ENCODE results near the gene SUMO1. TPM values are rescaled to one million over a fixed set of nuclear protein-coding genes. Genes with fewer than 3 reads are reported as not detected.
"Not testable (repeated sequence)": the region's sequence is repeated elsewhere in the genome, so short reads cannot be mapped to it uniquely, and the experiment has no call there.

The SUMO1 gene
- total RNA-seq, 2 experiments from 2014 or later: 114 to 119 TPM

DNA sequence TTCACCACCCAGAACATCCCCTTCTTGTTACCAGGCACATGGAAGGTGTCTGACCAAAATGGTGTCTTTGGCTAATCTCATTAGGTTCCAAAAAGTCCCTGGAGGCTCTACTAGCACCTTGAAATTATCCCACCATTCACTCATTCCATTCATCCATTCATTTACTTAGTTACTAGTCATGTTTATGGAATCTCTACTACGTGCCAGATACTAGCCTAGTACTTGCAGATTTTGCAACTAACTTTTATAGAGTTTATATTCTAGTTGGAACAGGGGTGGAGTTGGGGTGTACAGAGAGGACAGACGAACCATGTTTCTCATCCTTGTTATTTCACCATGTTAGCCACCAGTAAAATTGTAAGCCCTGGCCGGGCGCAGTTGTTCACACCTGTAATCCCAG is 23.1 kb upstream of the SUMO1 start:
- no peaks in the 10 kb centered on the region for H3K9me3 Mint-ChIP-seq
- no peaks in the 10 kb centered on the region for H3K36me3 Mint-ChIP-seq
- no peak overlapping the region for H3K4me3 Mint-ChIP-seq
- no peak overlapping the region for H3K27ac Mint-ChIP-seq
- ChIA-PET CTCF (no interaction called here), POLR2A (no interaction called here)
- peaks cover 13% of the 10 kb centered on the region for H3K4me1 Mint-ChIP-seq (ENCODE audit: low read depth)
- H3K27me3 Mint-ChIP-seq: no peaks in the 10 kb centered on the region
- DNase-seq: no peak
- intact Hi-C loops (cut with micrococcal nuclease): loop anchor here (10.0 kb wide), 1 partner anchor 653 kb away; the partner anchor contains the start of genes CARF and WDR12

GRCh38 chr2:202251494-202251893 is 13.1 kb upstream of the SUMO1 start:
- Mint-ChIP-seq H3K4me1 (ENCODE audit: low read depth) (peaks cover 2% of the 10 kb centered on the region), H3K27ac (no peak overlapping the region)
- CTCF ChIA-PET: interaction anchor here (1.1 kb wide), 1 partner anchor 391 kb away, joined by 3 read pairs; no protein-coding TSS in a partner anchor

GRCh38 chr2:202249521-202250253 is 11.3 kb upstream of the SUMO1 start:
- no peaks in the 10 kb centered on the region for H3K9me3 Mint-ChIP-seq
- H3K27ac Mint-ChIP-seq: no peak overlapping the region
- no peak for DNase-seq
- intact Hi-C loops (cut with micrococcal nuclease): no loop called here
- POLR2A ChIA-PET: no interaction called here
- H3K4me3 Mint-ChIP-seq: no peak overlapping the region
- CTCF ChIA-PET: no interaction called here
- no peaks in the 10 kb centered on the region for H3K27me3 Mint-ChIP-seq
- no peaks in the 10 kb centered on the region for H3K36me3 Mint-ChIP-seq
- peaks cover 2% of the 10 kb centered on the region for H3K4me1 Mint-ChIP-seq (ENCODE audit: low read depth)

More at GRCh38 chr2:202251494-202251893, 13.1 kb upstream of the SUMO1 start:
- Mint-ChIP-seq H3K36me3 (no peaks in the 10 kb centered on the region), H3K27me3 (no peaks in the 10 kb centered on the region), H3K4me3 (no peak overlapping the region), H3K9me3 (no peaks in the 10 kb centered on the region)
- DNase-seq: no peak
- POLR2A ChIA-PET: no interaction called here
- intact Hi-C loops (cut with micrococcal nuclease): no loop called here

GRCh38 chr2:202247710-202248109 is 9.3 kb upstream of the SUMO1 start:
- POLR2A ChIA-PET; CTCF ChIA-PET; H3K27ac Mint-ChIP-seq; intact Hi-C loops (cut with micrococcal nuclease); H3K27me3 Mint-ChIP-seq; H3K36me3 Mint-ChIP-seq; H3K4me3 Mint-ChIP-seq; H3K9me3 Mint-ChIP-seq; H3K4me1 Mint-ChIP-seq (ENCODE audit: low read depth); DNase-seq: not testable (repeated sequence)

DNA sequence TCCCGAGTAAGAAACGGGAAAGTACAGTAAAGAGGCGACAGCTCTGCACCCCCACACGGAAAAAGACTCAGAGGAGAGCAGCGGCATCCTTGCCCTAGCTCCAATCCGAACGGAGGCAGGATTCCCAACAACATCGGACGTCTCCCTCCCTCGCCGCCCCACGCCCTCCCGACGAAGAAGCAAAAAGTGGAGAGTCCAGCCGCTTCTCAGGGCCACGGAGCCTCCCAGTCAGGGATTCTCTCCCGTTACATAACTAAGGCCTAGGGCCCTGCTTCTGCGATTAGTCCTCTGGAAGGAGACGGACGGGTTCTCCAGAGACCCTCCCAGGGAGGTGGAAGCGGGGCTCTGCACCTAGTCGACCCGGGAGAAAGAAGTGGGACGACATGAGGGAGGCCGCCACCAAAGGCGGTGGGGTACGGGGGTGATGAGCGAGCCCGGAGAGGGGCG is 587 bp downstream of the SUMO1 start:
- peak; percentile 42 for DNase-seq
- H3K9me3 Mint-ChIP-seq: no peaks in the 10 kb centered on the region
- ChIA-PET POLR2A (interaction anchor here (0.9 to 2.4 kb wide), 4 partner anchors 29 to 70 kb away, joined by 3 to 16 read pairs (median 4); no protein-coding TSS in a partner anchor), CTCF (interaction anchor here (0.6 kb wide), 1 partner anchor 27 kb away, joined by 4 read pairs; no protein-coding TSS in a partner anchor)
- intact Hi-C loops (cut with micrococcal nuclease): loop anchor here (1.0 kb wide), 2 partner anchors 27 to 38 kb away; partner anchors contain the start of gene NOP58
- peaks cover 5% of the 10 kb centered on the region for H3K36me3 Mint-ChIP-seq
- H3K4me1 Mint-ChIP-seq (ENCODE audit: low read depth): peaks cover 30% of the 10 kb centered on the region
- peak overlapping the region; percentile 98 for H3K4me3 Mint-ChIP-seq
- H3K27ac Mint-ChIP-seq: peak overlapping the region; percentile 88
- H3K27me3 Mint-ChIP-seq: peaks cover 1% of the 10 kb centered on the region

- Mint-ChIP-seq H3K9me3 (no peaks in the 10 kb centered on the region), H3K27me3 (no peaks in the 10 kb centered on the region), H3K27ac (no peak overlapping the region), H3K4me1 (ENCODE audit: low read depth) (peaks cover 18% of the 10 kb centered on the region), H3K36me3 (peaks cover 24% of the 10 kb centered on the region), H3K4me3 (no peak overlapping the region)
- CTCF ChIA-PET: interaction anchor here (1.6 kb wide), 1 partner anchor 11 kb away, joined by 3 read pairs; no protein-coding TSS in a partner anchor
- DNase-seq: no peak
- intact Hi-C loops (cut with micrococcal nuclease): no loop called here
- POLR2A ChIA-PET: no interaction called here
These were observed 16.5 kb downstream of the SUMO1 start for GRCh38 chr2:202221873-202222272.

DNA sequence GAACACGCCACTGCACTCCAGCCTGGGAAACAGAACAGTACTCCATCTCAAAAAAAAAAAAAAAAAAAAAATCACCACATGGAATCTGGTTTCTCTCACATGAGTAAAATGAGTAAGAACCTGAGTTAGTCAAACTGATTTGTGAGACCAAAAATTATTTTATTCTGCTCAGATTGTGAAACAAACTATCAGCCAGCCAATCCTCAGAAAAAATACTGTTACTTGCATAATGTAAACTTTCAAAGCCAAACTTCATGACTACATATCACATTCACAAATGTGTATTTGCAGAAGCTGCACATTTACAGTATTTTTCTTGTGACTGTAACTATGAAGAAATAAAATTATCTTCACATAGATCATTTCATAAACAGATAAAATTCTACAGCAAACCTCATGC is 23.2 kb downstream of the SUMO1 start:
- intact Hi-C loops (cut with micrococcal nuclease): no loop called here
- Mint-ChIP-seq H3K4me1 (ENCODE audit: low read depth) (peaks cover 4% of the 10 kb centered on the region), H3K9me3 (no peaks in the 10 kb centered on the region), H3K27me3 (no peaks in the 10 kb centered on the region), H3K27ac (no peak overlapping the region), H3K36me3 (peaks cover 21% of the 10 kb centered on the region), H3K4me3 (no peak overlapping the region)
- ChIA-PET POLR2A (no interaction called here), CTCF (no interaction called here)
- no peak for DNase-seq

- ChIA-PET CTCF (interaction anchor here (0.7 kb wide), 1 partner anchor 371 kb away, joined by 4 read pairs; no protein-coding TSS in a partner anchor), POLR2A (no interaction called here)
- DNase-seq: no peak
- intact Hi-C loops (cut with micrococcal nuclease): no loop called here
- H3K9me3 Mint-ChIP-seq: no peaks in the 10 kb centered on the region
- peaks cover 22% of the 10 kb centered on the region for H3K36me3 Mint-ChIP-seq
- no peak overlapping the region for H3K4me3 Mint-ChIP-seq
- no peaks in the 10 kb centered on the region for H3K27me3 Mint-ChIP-seq
- H3K27ac Mint-ChIP-seq: no peak overlapping the region
- H3K4me1 Mint-ChIP-seq (ENCODE audit: low read depth): no peaks in the 10 kb centered on the region
These were observed 29.9 kb downstream of the SUMO1 start for GRCh38 chr2:202208526-202208925.

DNA sequence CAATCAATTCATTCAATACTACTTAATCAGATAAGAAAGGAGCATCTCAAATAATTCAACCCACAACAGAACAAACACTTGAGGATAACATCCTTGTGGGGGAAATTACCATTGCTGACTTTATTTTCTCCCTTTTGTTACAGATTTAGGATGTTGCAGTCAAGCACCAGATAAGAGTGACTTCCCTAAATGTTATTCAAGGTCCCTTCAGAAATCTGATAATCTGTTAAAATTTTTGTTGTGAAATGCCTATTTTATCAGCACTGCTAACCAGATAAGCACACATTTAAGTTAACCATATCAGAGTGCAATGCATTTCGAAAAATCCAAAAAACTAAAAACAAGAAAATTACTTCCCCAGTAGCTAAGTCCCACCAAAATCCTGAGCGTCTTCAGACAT is 33.5 kb downstream of the SUMO1 start:
- Mint-ChIP-seq H3K9me3 (no peaks in the 10 kb centered on the region), H3K27ac (no peak overlapping the region), H3K27me3 (no peaks in the 10 kb centered on the region), H3K36me3 (peaks cover 18% of the 10 kb centered on the region), H3K4me1 (ENCODE audit: low read depth) (no peaks in the 10 kb centered on the region), H3K4me3 (no peak overlapping the region)
- no peak for DNase-seq
- ChIA-PET CTCF (no interaction called here), POLR2A (no interaction called here)
- intact Hi-C loops (cut with micrococcal nuclease): no loop called here

DNA sequence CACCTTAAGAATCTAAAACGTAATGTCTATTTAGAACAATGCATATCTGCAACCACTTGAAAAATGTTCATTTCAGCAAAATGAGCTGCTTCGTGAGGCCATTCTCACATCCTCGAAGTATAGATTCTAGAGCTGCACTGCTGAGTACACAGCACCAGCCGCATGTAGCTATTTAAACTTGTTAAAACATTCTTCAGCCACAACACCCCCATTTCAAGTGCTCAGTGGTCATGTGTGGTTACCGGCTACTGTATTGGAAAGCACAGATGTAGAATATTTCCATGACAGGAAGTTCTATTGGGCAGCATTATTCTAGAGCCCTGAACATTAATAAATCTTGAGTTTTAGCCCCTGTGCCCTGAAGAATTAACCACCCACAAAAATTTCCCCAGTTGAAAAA is 35.0 kb downstream of the SUMO1 start:
- CTCF ChIA-PET: no interaction called here
- peaks cover 15% of the 10 kb centered on the region for H3K36me3 Mint-ChIP-seq
- no peaks in the 10 kb centered on the region for H3K4me1 Mint-ChIP-seq (ENCODE audit: low read depth)
- intact Hi-C loops (cut with micrococcal nuclease): no loop called here
- no peak overlapping the region for H3K4me3 Mint-ChIP-seq
- no peak overlapping the region for H3K27ac Mint-ChIP-seq
- no peak for DNase-seq
- POLR2A ChIA-PET: no interaction called here
- peaks cover 2% of the 10 kb centered on the region for H3K27me3 Mint-ChIP-seq
- no peaks in the 10 kb centered on the region for H3K9me3 Mint-ChIP-seq

- no peak overlapping the region for H3K27ac Mint-ChIP-seq
- H3K4me3 Mint-ChIP-seq: no peak overlapping the region
- H3K9me3 Mint-ChIP-seq: no peaks in the 10 kb centered on the region
- CTCF ChIA-PET: interaction anchor here (0.5 kb wide), 1 partner anchor 26 kb away, joined by 4 read pairs; no protein-coding TSS in a partner anchor
- DNase-seq: no peak
- H3K27me3 Mint-ChIP-seq: peaks cover 5% of the 10 kb centered on the region
- intact Hi-C loops (cut with micrococcal nuclease): no loop called here
- H3K4me1 Mint-ChIP-seq (ENCODE audit: low read depth): no peaks in the 10 kb centered on the region
- H3K36me3 Mint-ChIP-seq: peaks cover 8% of the 10 kb centered on the region
- POLR2A ChIA-PET: no interaction called here
These were observed 36.9 kb downstream of the SUMO1 start for GRCh38 chr2:202201220-202202160.

- Mint-ChIP-seq H3K9me3 (no peaks in the 10 kb centered on the region), H3K27me3 (peaks cover 8% of the 10 kb centered on the region), H3K4me1 (ENCODE audit: low read depth) (no peaks in the 10 kb centered on the region), H3K36me3 (no peaks in the 10 kb centered on the region), H3K4me3 (no peak overlapping the region), H3K27ac (no peak overlapping the region)
- POLR2A ChIA-PET: no interaction called here
- DNase-seq: no peak
- CTCF ChIA-PET: no interaction called here
- intact Hi-C loops (cut with micrococcal nuclease): no loop called here
These were observed 41.7 kb downstream of the SUMO1 start for GRCh38 chr2:202196727-202197126.

All from activated CD4-positive, alpha-beta memory T cell treated with anti-CD3 and anti-CD28 coated beads for 36 hours (primary cell).